Activated CD4-positive, alpha-beta T cell treated with anti-CD3 and anti-CD28 coated beads for 1 hour (primary cell): ENCODE data around the gene MYO5B.
"Not testable (repeated sequence)": the region's sequence is repeated elsewhere in the genome, so short reads cannot be mapped to it uniquely, and the experiment has no call there.

Source experiments
- DNase-seq: peaks from one replicate; pipeline ENCODE4 v3.0.0-alpha.2; 2020

The MYO5B gene

GRCh38 chr18:50096766-50097435 is 98.0 kb downstream of the MYO5B start:
- no peak for DNase-seq

GRCh38 chr18:50094786-50095185 is 100.2 kb downstream of the MYO5B start:
- not testable (repeated sequence) for DNase-seq

- DNase-seq, result no peak
These were observed 100.7 kb downstream of the MYO5B start for GRCh38 chr18:50094221-50094773.

- DNase-seq, result no peak
These were observed 101.4 kb downstream of the MYO5B start for GRCh38 chr18:50093366-50094064.

- no peak for DNase-seq
These were observed 102.6 kb downstream of the MYO5B start for GRCh38 chr18:50092245-50092805.

- no peak for DNase-seq
These were observed 103.3 kb downstream of the MYO5B start for GRCh38 chr18:50091509-50092244.

- DNase-seq, result no peak
These were observed 104.3 kb downstream of the MYO5B start for GRCh38 chr18:50090370-50091312.

GRCh38 chr18:50089702-50090101 is 105.2 kb downstream of the MYO5B start:
- DNase-seq, result no peak

GRCh38 chr18:50083708-50084107 is 111.2 kb downstream of the MYO5B start:
- no peak for DNase-seq

- no peak for DNase-seq
These were observed 113.9 kb downstream of the MYO5B start for GRCh38 chr18:50080932-50081560.

GRCh38 chr18:50080316-50080715 is 114.6 kb downstream of the MYO5B start:
- no peak for DNase-seq

- no peak for DNase-seq
These were observed 115.2 kb downstream of the MYO5B start for GRCh38 chr18:50079571-50080295.

GRCh38 chr18:50076277-50076676 is 118.7 kb downstream of the MYO5B start:
- DNase-seq, result no peak

- no peak for DNase-seq
These were observed 119.2 kb downstream of the MYO5B start for GRCh38 chr18:50075772-50076171.

GRCh38 chr18:50074404-50074803 is 120.5 kb downstream of the MYO5B start:
- no peak for DNase-seq

- no peak for DNase-seq
These were observed 121.6 kb downstream of the MYO5B start for GRCh38 chr18:50073319-50073718.

- no peak for DNase-seq
These were observed 122.8 kb downstream of the MYO5B start for GRCh38 chr18:50072146-50072545.

GRCh38 chr18:50071397-50071796 is 123.5 kb downstream of the MYO5B start:
- no peak for DNase-seq

GRCh38 chr18:50069422-50069821 is 125.5 kb downstream of the MYO5B start:
- DNase-seq, result no peak

GRCh38 chr18:50065527-50065926 is 129.4 kb downstream of the MYO5B start:
- DNase-seq, result no peak

- DNase-seq, result no peak
These were observed 129.9 kb downstream of the MYO5B start for GRCh38 chr18:50065039-50065438.
